CD4-positive, CD25-positive, alpha-beta regulatory T cell (primary cell): Measurements from ENCODE around the gene SLC41A3. TPM values are rescaled to one million over a fixed set of nuclear protein-coding genes. Genes with fewer than 3 reads are reported as not detected.

ENCODE experiments used
- ATAC-seq, 2 donors: fragments of 150-1000 bp; cut with Tn5 transposase; one replicate each; pipeline ENCODE4 v1.10.0; 2021; ENCODE audit warnings: low read depth in 2 of 2, moderate number of reproducible peaks in 2 of 2, moderate library complexity in 1 of 2
- DNase-seq, 3 donors: peaks; one replicate each; pipeline versions ENCODE4 v3.0.0 to v3.0.0-alpha.2; 2012 to 2022; ENCODE audit warnings: mixed read lengths in 1 of 3
- H3K27ac ChIP-seq: one replicate; pipeline ENCODE4 v1.7.0; 2013; ENCODE audit warnings: mild to moderate bottlenecking, low read length; ENCODE audit not compliant: insufficient read depth, poor library complexity, severe bottlenecking
- H3K27me3 ChIP-seq: one replicate; pipeline ENCODE4 v1.7.0; 2013; ENCODE audit warnings: low read length; ENCODE audit not compliant: control insufficient read depth, insufficient read depth
- H3K36me3 ChIP-seq: one replicate; pipeline ENCODE4 v1.7.0; 2013; ENCODE audit warnings: mild to moderate bottlenecking, low read length, moderate library complexity; ENCODE audit not compliant: control insufficient read depth, insufficient read depth
- H3K4me1 ChIP-seq: 2 replicates; pipeline ENCODE4 v1.7.0; 2013; ENCODE audit warnings: mild to moderate bottlenecking, low read length; ENCODE audit not compliant: insufficient read depth, control insufficient read depth, poor library complexity, severe bottlenecking
- H3K4me3 ChIP-seq: one replicate; pipeline ENCODE4 v1.7.0; 2013; ENCODE audit warnings: low read depth, mild to moderate bottlenecking, low read length, moderate library complexity
- H3K9me3 ChIP-seq, 2 experiments: 1 replicate in 1 of 2; 2 replicates in 1 of 2; pipeline ENCODE4 v1.7.0; 2013; ENCODE audit warnings: low read length in 2 of 2, mild to moderate bottlenecking in 1 of 2, moderate library complexity in 1 of 2; ENCODE audit not compliant: control insufficient read depth in 2 of 2
- H3K27ac Mint-ChIP-seq, 3 donors: one replicate each; pipeline ENCODE4 v1.8.0; 2020 to 2022; ENCODE audit warnings: mild to moderate bottlenecking in 3 of 3, mixed read lengths in 3 of 3, moderate library complexity in 2 of 3
- H3K27me3 Mint-ChIP-seq: one replicate; pipeline ENCODE4 v1.8.0; 2022; ENCODE audit warnings: mild to moderate bottlenecking, mixed read lengths
- H3K36me3 Mint-ChIP-seq: one replicate; pipeline ENCODE4 v1.8.0; 2020; ENCODE audit warnings: mixed read lengths
- H3K4me1 Mint-ChIP-seq, 4 donors: one replicate each; pipeline ENCODE4 v1.8.0; 2020 to 2022; ENCODE audit warnings: mixed read lengths in 4 of 4, mild to moderate bottlenecking in 1 of 4
- H3K4me3 Mint-ChIP-seq, 4 donors: one replicate each; pipeline ENCODE4 v1.8.0; 2020 to 2022; ENCODE audit warnings: mild to moderate bottlenecking in 4 of 4, mixed read lengths in 4 of 4, moderate library complexity in 3 of 4
- H3K9me3 Mint-ChIP-seq, 7 donors: one replicate each; pipeline ENCODE4 v1.8.0; 2020 to 2022; ENCODE audit warnings: mixed read lengths in 7 of 7, mild to moderate bottlenecking in 3 of 7, moderate library complexity in 2 of 7
- polyA plus RNA-seq, 4 donors: library from polyadenylated mRNA; unstranded; fragments of 300-500 nt; fragmentation: Illumina TruSeq; gene quantifications; one replicate each; pipeline ENCODE4 v1.2.3, GENCODE V29; 2021
- total RNA-seq: library from RNA; stranded (reverse); gene quantifications from one replicate; pipeline ENCODE4 v1.2.3, GENCODE V29; 2022

Gene SLC41A3
- total and polyA plus RNA-seq, 5 donors from 2014 or later = 31.2 to 51.3 (median 40.3) TPM

DNA sequence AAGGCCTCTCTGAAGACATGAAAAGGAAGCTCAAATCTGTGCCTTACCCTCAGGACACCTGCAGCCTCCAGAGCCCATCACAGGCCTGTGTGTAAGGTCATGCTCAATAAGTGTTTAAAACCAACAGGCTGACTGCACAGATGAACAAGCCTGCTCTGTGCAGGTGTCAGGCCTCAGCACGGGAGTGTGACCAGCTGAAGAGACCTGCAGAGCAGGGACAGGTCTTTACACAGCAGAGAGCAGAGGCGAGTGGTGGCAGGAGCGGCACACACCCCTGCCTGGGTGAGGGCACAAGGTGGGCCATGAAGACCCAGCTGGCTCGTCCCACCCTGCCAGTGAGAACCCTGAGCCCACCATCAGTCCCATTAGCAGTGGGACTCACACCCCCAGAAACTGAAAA, 58.1 kb downstream of the SLC41A3 start:
- Histone ChIP-seq H3K9me3 (peaks cover 2 to 16% of the 10 kb centered on the region in 2 experiments), H3K4me1 (peaks cover 13% of the 10 kb centered on the region), H3K4me3 (no peak overlapping the region), H3K27ac (peak overlapping the region; percentile 45), H3K36me3 (peaks cover 18% of the 10 kb centered on the region), H3K27me3 (no peaks in the 10 kb centered on the region)
- peak in 1 of 3 donors; percentile 29 for DNase-seq
- H3K27me3 Mint-ChIP-seq = no peaks in the 10 kb centered on the region
- H3K4me1 Mint-ChIP-seq = peaks cover 8 to 24% (median 18%) of the 10 kb centered on the region in 4 donors
- peak overlapping the region in 2 of 3 donors; percentile 60 to 89 for H3K27ac Mint-ChIP-seq
- peaks cover 0 to 19% (median 3%) of the 10 kb centered on the region in 7 donors for H3K9me3 Mint-ChIP-seq
- H3K36me3 Mint-ChIP-seq = peaks cover 66% of the 10 kb centered on the region
- peak in 1 of 2 donors; percentile 11 for ATAC-seq
- peak overlapping the region in 2 of 4 donors; percentile 44 to 47 for H3K4me3 Mint-ChIP-seq

- peaks cover 0 to 19% (median 3%) of the 10 kb centered on the region in 7 donors for H3K9me3 Mint-ChIP-seq
- peaks cover 8 to 24% (median 17%) of the 10 kb centered on the region in 4 donors for H3K4me1 Mint-ChIP-seq
- Histone ChIP-seq H3K9me3 (peaks cover 2 to 16% of the 10 kb centered on the region in 2 experiments), H3K4me3 (no peak overlapping the region), H3K27ac (peak overlapping the region; percentile 45), H3K4me1 (peaks cover 13% of the 10 kb centered on the region), H3K27me3 (no peaks in the 10 kb centered on the region), H3K36me3 (peaks cover 15% of the 10 kb centered on the region)
- H3K36me3 Mint-ChIP-seq = peaks cover 65% of the 10 kb centered on the region
- DNase-seq (no peak), ATAC-seq (no peak)
- peak overlapping the region in 1 of 4 donors; percentile 24 for H3K4me3 Mint-ChIP-seq
- H3K27ac Mint-ChIP-seq = peak overlapping the region in 1 of 3 donors; percentile 60
- H3K27me3 Mint-ChIP-seq = no peaks in the 10 kb centered on the region
Observed at GRCh38 chr3:126025116-126025729, 58.7 kb downstream of the SLC41A3 start.

DNA sequence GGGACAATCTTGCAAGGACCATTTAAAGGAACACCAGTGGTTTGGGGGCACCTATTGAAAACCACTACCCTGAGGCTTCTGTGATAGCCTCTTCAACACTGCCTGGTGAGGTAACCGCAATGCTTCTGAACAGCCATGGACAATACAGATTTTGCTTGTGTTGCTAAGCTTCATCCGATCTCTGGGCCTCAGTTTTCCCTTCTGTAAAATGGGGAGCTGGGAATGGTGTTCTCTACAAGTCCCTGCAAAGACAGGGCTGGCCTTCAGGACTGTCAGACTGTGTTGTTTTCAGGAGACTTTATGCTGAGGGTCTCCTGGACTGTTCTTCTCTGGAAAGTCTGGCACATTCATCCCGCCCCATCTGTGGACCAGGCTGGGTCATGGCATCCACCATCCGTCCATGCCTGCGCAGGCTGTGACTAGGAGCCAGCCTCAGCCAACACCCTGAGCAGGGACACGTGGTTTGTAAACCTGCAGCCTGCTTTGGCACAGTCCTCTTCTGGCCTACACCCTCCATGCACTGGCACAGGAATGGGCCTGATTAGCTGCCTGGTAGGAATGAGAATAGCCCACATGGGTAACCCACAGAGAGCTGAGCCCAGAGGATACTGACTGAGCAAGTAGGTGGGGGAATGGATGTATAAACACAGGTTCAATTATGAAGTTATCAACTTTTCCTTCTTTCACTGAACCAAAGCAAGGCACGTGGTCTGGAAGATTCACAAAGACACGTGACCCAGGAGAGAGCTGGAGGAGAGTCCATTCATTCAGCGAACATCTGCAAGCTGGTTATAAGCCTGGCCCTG, 59.7 kb downstream of the SLC41A3 start:
- Histone ChIP-seq H3K9me3 (peaks cover 2 to 16% of the 10 kb centered on the region in 2 experiments), H3K4me1 (peaks cover 13% of the 10 kb centered on the region), H3K4me3 (no peak overlapping the region), H3K27me3 (no peaks in the 10 kb centered on the region), H3K27ac (no peak overlapping the region), H3K36me3 (peaks cover 17% of the 10 kb centered on the region)
- H3K4me3 Mint-ChIP-seq = no peak overlapping the region
- peaks cover 63% of the 10 kb centered on the region for H3K36me3 Mint-ChIP-seq
- peaks cover 0 to 14% (median 2%) of the 10 kb centered on the region in 7 donors for H3K9me3 Mint-ChIP-seq
- no peak for DNase-seq
- peak overlapping the region in 2 of 3 donors; percentile 26 to 41 for H3K27ac Mint-ChIP-seq
- peaks cover 8 to 24% (median 17%) of the 10 kb centered on the region in 4 donors for H3K4me1 Mint-ChIP-seq
- ATAC-seq = no peak
- H3K27me3 Mint-ChIP-seq = no peaks in the 10 kb centered on the region

GRCh38 chr3:126023390-126023789, 60.5 kb downstream of the SLC41A3 start:
- no peak for ATAC-seq
- H3K36me3 Mint-ChIP-seq = peaks cover 57% of the 10 kb centered on the region
- no peak overlapping the region for H3K27ac Mint-ChIP-seq

GRCh38 chr3:126022741-126023359, 61.1 kb downstream of the SLC41A3 start:
- ATAC-seq (no peak), DNase-seq (no peak)
- peaks cover 0 to 7% (median 2%) of the 10 kb centered on the region in 7 donors for H3K9me3 Mint-ChIP-seq
- H3K27me3 Mint-ChIP-seq = no peaks in the 10 kb centered on the region
- H3K4me1 ChIP-seq = peaks cover 13% of the 10 kb centered on the region
- H3K36me3 Mint-ChIP-seq = peaks cover 58% of the 10 kb centered on the region
- no peak overlapping the region for H3K27ac ChIP-seq
- peaks cover 0 to 4% of the 10 kb centered on the region in 2 experiments for H3K9me3 ChIP-seq
- H3K27ac Mint-ChIP-seq = peak overlapping the region in 1 of 3 donors; percentile 65
- no peaks in the 10 kb centered on the region for H3K27me3 ChIP-seq
- no peak overlapping the region for H3K4me3 Mint-ChIP-seq
- H3K36me3 ChIP-seq = peaks cover 15% of the 10 kb centered on the region
- H3K4me1 Mint-ChIP-seq = peaks cover 7 to 23% (median 17%) of the 10 kb centered on the region in 4 donors
- no peak overlapping the region for H3K4me3 ChIP-seq

More at GRCh38 chr3:126023390-126023789, 60.5 kb downstream of the SLC41A3 start:
- H3K4me1 ChIP-seq = peaks cover 13% of the 10 kb centered on the region
- no peak overlapping the region for H3K4me3 ChIP-seq
- Mint-ChIP-seq H3K4me1 (peaks cover 8 to 24% (median 17%) of the 10 kb centered on the region in 4 donors), H3K9me3 (peaks cover 0 to 10% (median 2%) of the 10 kb centered on the region in 7 donors), H3K4me3 (no peak overlapping the region), H3K27me3 (no peaks in the 10 kb centered on the region)
- H3K9me3 ChIP-seq = peaks cover 2 to 10% of the 10 kb centered on the region in 2 experiments
- H3K36me3 ChIP-seq = peaks cover 13% of the 10 kb centered on the region
- H3K27me3 ChIP-seq = no peaks in the 10 kb centered on the region
- H3K27ac ChIP-seq = no peak overlapping the region
- DNase-seq = no peak

DNA sequence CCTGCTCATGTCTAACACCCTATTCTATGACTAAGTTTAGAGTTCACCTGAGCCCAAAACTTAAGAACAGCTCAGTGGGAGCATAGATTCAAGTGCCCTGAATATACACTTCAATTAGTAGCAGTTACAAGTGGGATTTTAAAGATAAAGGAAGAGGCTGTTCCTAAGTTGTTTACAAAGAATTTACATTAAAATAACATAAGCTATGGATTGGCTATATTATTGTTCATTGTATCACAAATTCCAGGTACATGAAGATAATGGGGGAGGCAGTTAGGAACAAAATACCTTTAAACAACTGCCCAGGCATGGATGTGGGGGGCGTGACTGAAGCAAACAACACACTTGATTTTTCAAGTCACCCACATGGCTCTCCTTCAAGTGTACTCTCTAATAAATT, 62.2 kb downstream of the SLC41A3 start:
- peaks cover 0 to 2% (median 0%) of the 10 kb centered on the region in 7 donors for H3K9me3 Mint-ChIP-seq
- peaks cover 0 to 13% (median 8%) of the 10 kb centered on the region in 4 donors for H3K4me1 Mint-ChIP-seq
- H3K36me3 ChIP-seq = peaks cover 20% of the 10 kb centered on the region
- peaks cover 59% of the 10 kb centered on the region for H3K36me3 Mint-ChIP-seq
- no peaks in the 10 kb centered on the region for H3K9me3 ChIP-seq
- H3K4me3 ChIP-seq = no peak overlapping the region
- H3K27me3 ChIP-seq = no peaks in the 10 kb centered on the region
- ATAC-seq (no peak), DNase-seq (no peak)
- H3K27ac Mint-ChIP-seq = peak overlapping the region in 1 of 3 donors; percentile 23
- no peak overlapping the region for H3K27ac ChIP-seq
- no peaks in the 10 kb centered on the region for H3K27me3 Mint-ChIP-seq
- H3K4me3 Mint-ChIP-seq = no peak overlapping the region
- peaks cover 10% of the 10 kb centered on the region for H3K4me1 ChIP-seq

DNA sequence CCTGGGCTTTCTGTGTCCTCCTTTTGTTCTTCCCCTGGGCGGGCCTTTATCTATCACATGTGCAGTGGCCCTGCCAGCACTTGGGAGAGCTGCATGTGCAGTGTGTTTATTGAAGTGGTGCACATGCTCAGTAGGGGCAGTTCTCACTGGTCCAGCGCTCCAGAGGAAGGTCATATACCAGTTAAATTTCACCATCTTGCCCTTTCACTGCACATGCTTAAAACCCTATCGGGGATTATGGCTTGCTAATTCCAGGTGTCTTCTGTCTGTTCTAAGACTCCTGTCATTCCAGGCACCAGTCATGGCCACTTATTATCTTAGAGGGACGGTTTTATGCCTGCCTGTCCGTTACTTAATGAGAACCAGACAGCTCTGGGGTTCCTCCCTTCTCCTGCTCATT, 62.7 kb downstream of the SLC41A3 start:
- peak overlapping the region in 1 of 3 donors; percentile 23 for H3K27ac Mint-ChIP-seq
- Histone ChIP-seq H3K27ac (no peak overlapping the region), H3K36me3 (peaks cover 24% of the 10 kb centered on the region), H3K27me3 (no peaks in the 10 kb centered on the region), H3K4me3 (no peak overlapping the region), H3K9me3 (no peaks in the 10 kb centered on the region), H3K4me1 (peaks cover 5% of the 10 kb centered on the region)
- no peak for DNase-seq
- ATAC-seq = no peak
- H3K9me3 Mint-ChIP-seq = no peaks in the 10 kb centered on the region
- H3K4me3 Mint-ChIP-seq = no peak overlapping the region
- H3K36me3 Mint-ChIP-seq = peaks cover 59% of the 10 kb centered on the region
- H3K27me3 Mint-ChIP-seq = no peaks in the 10 kb centered on the region
- peaks cover 0 to 9% (median 3%) of the 10 kb centered on the region in 4 donors for H3K4me1 Mint-ChIP-seq
